ENCODE data around the gene CFAP251.
"Not testable (repeated sequence)": the region's sequence is repeated elsewhere in the genome, so short reads cannot be mapped to it uniquely, and the experiment has no call there.

The CFAP251 gene

GRCh38 chr12:121980191-121980891 lies 61.9 kb downstream of the CFAP251 start:
- DNase-seq, result no peak

GRCh38 chr12:121980892-121981272 lies 62.5 kb downstream of the CFAP251 start:
- no peak for DNase-seq

- DNase-seq, result no peak
These were observed 63.1 kb downstream of the CFAP251 start for GRCh38 chr12:121981456-121981855.

DNA sequence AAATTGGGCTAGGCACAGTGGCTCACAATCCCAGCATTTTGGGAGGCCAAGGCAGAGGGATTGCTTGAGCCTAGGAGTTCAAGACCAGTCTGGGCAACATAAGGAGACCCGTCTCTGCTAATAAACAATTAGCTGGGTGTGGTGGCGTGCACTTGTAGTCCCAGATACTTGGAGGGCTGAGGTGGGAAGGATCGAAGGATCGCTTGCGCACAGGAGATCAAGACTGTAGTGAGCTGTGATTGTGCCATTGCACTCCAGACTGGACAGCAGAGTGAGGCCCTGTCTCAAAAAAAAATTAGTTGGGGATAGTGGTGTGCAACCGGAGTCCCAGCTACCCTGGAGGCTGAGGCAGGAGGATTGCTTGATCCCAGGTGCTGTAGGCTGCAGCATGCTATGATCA lies 64.6 kb downstream of the CFAP251 start:
- DNase-seq, result no peak

DNA sequence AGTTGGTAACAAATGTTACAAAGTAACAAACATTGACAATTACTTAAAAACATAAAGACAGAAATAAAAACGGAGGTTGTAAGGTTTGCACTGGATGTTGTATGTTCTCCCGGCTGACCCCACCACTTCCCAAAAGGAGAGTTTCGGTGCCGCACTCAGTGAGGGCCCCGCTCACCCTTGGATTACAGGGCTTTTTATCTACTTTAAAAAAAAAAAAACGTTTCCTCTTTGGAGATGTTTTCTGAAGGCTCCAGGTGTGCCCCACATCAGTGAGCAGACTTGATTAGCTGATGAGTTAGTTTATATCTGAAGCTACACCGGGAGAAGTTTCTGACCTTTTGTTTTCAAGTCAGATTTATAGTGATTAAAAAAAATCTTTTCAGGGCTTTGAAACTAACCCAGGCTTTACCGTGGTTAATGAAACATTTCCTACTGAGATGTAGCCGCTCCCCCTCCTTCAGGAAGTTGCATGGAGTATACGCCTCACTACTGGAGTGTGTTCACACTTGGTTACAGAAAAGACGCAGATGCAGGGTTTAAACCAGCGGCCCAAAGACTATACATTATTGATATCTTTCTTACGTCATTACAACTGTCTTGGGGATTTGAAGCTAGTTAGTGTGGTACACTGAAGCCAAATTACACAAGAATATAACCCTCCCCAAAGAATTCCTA lies 65.3 kb downstream of the CFAP251 start:
- no peak for DNase-seq

GRCh38 chr12:121986489-121987245 lies 68.3 kb downstream of the CFAP251 start:
- no peak for DNase-seq

DNA sequence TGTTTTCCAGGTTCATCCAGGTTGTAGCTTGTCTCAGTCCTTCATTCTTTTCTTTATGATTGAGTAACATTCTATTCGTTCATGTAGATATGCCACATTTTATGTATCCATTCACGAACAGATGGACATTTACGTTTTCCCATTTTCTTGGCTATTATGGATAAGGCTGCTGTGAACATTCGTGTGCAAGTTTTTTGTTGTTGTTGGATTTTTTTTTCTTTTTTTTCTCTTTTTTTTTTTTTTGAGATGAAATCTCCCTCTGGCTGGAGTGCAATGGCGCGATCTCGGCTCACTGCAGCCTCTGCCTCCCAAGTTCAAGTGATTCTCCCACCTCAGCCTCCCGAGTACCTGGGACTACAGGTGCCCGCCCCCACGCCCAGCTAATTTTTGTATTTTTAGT lies 70.1 kb downstream of the CFAP251 start:
- DNase-seq, result not testable (repeated sequence)

GRCh38 chr12:121989276-121990113 lies 71.1 kb downstream of the CFAP251 start:
- no peak for DNase-seq

GRCh38 chr12:121990114-121990647 lies 71.8 kb downstream of the CFAP251 start:
- DNase-seq, result no peak

DNA sequence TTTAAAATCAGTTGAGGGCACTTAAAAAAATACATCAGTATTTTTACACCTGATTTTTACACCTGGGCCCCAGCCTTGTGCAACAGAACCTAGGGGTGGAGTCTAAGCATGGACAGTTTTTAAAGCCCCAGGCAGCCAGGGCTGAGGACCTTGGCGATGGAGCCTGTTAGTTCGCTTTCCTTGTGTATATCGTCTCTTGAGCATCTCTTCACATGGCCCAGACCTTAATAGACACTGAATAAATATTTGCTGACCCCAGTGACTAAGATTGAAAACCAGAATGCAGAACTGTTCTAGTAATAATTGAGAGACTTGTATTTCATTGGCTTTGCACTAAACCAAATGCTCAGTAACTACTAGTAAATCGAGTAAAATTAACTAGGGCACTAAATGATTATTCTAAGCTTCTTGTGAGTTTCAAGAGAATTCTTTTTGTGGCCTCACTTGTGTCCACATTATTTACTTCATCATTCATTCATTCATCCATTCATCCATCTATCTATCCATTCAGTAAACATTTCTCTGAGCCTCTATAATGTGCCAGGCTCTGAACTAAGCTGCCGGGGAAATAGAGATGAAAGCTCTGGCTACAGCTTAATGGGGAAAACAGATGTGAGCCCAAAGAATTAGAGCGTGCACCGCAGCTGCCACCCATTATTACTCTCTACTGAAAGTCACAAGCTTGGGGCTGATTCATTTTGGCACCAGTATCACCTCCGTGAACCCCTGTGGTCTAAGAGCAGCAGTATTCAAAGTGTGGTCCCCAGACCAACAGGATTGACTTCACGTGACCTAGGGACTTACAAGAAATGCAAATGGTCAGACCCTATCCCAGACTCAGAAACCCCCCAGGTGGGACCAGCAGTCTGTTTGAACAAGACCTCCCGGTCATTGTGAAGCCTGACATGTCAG lies 72.6 kb downstream of the CFAP251 start:
- no peak for DNase-seq

DNA sequence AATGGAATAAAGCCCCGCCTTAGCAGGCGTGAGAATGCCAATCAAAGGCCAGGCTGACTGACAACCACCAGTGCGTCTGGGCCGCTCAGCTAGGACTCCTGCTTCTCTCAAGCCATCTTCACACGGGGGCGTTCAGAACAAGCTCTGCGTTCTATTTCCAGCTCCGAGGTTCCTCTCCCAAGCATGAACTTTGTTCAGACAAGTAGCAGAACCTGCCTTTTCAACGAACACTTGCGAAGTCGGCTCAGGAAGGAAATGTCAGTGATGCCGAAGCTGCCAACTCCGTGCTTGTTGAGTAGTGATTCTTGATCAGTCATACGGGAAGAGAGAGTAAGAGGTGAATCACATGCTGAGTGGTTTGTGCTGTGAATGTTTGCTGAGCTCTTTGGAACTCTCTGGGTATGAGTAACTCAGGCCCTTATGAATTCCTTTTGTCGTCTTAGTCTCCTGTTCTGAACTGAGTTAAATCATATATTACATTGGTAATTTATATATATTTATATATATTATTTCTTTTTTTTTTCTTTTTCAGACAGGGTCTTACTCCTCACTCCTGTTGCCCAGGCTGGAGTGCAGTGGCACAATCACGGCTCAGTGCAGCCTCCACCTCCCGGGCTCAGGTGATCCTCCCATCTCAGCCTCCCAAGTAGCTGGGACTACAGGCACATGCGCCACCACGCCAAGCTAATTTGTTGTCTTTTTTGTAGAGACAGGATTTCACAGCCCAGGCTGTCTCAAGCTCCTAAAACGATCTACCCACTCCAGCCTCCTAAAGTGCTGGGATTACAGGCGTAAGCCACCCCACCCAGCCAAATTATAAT lies 73.9 kb downstream of the CFAP251 start:
- peak; percentile 97 for DNase-seq

DNA sequence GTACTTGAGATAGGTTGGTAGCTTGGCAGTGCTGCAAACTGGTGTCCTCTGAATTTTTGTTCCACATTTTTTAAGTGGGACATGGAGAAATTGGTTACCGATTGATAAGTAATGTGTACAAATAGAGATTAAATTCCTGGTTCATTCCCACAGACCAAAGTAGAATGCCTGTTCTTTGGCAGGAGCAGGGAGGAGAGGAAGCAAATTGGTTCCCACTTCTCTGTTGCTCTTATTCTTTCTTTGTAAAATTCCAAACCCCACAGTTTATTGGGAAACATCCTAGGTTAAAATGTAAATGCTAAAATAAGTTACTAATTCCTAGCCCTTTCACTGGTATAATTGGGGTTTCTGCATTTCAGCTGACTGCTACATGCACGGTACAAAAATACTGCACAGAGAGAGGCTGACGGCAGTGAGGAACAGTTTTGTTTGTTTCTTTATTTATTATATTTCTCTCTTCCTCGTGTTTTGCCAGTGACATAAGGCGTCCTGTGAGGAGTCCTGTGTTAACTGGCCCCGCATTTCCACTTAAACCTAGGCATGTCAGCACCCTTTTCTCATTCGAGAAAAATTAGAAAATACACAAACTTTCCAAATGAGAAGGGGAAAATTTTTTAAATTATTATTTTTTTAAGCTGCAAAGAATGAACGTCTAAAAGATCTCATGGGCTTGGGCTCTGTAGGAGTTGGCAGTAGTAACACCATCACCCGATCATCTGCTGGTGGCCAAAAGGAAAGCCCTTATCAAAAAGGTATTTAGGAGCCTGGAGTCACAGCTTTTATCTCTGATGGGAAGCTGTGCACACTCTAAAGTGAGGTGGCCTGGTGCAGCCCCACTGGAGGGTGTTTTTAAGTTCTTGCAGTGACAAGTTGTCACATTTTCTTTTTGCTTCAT lies 77.9 kb downstream of the CFAP251 start:
- DNase-seq, result no peak

- peak; percentile 26 for DNase-seq
These were observed 78.7 kb downstream of the CFAP251 start for GRCh38 chr12:121996945-121997612.

- no peak for DNase-seq
These were observed 83.2 kb downstream of the CFAP251 start for GRCh38 chr12:122001466-122002209.

DNA sequence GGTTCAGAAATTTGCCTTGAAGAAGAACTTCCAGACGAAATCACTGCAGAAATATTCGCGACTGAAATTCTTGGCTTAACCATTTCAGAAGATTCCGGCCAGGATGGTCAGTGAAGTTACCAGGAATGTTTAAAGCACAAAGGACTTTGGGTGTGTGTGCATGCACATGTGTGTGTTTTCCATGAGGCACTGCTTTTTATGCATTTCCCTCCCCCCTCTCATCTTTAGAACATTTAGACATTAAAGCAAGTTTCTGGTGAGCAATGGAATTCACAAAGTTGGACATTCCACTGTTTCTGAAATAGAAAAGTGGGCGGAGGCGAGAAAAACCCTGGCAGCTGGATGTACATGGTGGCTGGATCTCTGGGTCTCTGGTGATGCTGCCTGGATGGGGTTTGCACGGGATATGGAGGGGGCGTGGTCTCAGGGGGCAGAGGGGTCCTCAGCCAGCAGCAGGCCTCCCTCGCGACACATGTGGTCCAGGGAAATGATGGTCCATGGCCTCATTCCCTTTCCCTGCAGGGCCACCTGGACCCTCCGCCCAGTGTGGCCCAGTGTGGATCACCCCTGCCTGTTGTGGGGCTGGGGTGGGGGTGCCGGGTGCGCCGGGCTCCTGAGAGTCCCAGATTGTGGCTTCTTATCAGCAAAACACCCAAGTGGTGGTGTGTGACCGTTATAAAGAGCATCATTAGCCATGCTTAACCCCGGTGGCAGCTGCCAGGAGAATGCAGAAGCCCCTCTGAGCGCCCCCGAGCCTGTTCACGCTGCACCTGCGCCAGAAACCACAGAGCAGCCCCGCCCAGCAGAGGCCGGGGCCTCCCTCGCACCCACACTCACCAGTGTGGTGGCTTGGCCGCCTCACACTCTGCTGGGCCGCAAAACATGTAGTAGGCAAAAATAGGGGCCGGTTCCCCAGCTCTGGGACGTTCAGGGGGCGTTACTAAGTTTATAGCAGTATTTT lies 85.5 kb downstream of the CFAP251 start:
- DNase-seq, result no peak

DNA sequence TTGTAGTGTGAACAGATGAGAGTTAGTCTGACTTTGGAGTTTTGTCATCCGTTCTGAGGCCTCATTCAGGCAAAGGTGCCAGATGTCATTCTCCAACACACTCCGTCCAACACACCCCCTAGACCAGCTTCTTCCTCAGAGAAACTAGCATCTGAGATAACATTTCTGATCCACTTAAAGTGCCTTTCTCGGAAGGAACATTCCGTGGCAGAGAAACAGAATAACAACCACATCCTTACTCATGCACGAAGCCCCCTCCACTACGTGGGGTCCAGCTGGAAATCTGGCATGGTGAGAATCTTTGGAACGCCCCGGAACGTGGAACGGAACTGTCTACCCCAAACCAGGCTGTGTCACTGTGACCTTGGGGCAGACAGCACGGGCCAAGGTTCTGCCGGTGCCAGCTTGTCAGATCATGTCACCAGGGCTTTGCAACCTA lies 86.3 kb downstream of the CFAP251 start:
- no peak for DNase-seq

DNA sequence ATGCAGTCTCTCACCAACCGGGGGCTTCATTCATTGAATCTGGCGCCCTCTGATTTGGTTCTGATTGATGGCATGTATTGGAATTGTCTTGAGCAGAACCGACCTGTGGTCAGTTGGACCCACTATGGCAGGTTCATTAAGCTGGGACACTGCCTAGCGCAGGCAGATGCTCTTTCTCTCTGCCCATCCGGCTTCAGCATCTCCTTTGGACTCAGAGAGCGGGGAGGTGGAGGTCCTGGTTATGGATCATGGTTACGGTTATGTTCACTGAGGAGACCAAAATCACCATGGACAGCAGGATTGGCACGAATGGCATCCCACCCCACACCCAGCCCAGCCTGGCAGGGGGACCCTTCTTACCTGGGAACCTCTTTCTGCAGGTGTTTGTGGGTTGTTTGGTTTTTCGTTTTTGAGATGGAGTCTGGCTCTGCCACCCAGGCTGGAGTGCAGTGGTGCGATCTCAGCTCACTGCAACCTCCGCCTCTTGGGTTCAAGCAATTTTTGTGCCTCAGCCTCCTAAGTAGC lies 86.9 kb downstream of the CFAP251 start:
- DNase-seq, result no peak
